Smooth muscle cell (in vitro differentiated cells): Measurements from ENCODE around the gene CHST4. TPM values are rescaled to one million over a fixed set of nuclear protein-coding genes. Genes with fewer than 3 reads are reported as not detected.
"Not testable (repeated sequence)": the region's sequence is repeated elsewhere in the genome, so short reads cannot be mapped to it uniquely, and the experiment has no call there.

Experiments
- DNase-seq: peaks from one replicate; lab custom pipeline; 2025; ENCODE audit not compliant: unreplicated experiment; lab: John Stamatoyannopoulos, UW
- H2AFZ ChIP-seq: fragments of 200-600 bp; sonication (generic); 2 replicates; pipeline ENCODE4 v1.6.0; 2016; ENCODE audit warnings: antibody characterized with exemption, low read depth, mild to moderate bottlenecking
- H3F3A ChIP-seq: fragments of 200-600 bp; sonication (generic); 2 replicates; pipeline ENCODE4 v1.6.0; 2017; ENCODE audit warnings: antibody characterized with exemption, low read depth
- H3K27ac ChIP-seq: fragments of 200-600 bp; sonication (generic); 2 replicates; pipeline ENCODE4 v1.5.1; 2016; ENCODE audit warnings: low read depth, mild to moderate bottlenecking
- H3K27me3 ChIP-seq: fragments of 200-600 bp; sonication (generic); 2 replicates; pipeline ENCODE4 v1.6.1; 2016; ENCODE audit warnings: low read depth, mild to moderate bottlenecking
- H3K36me3 ChIP-seq: fragments of 200-600 bp; sonication (generic); 2 replicates; pipeline ENCODE4 v1.5.1; 2016; ENCODE audit warnings: low read depth
- H3K4me1 ChIP-seq: fragments of 200-600 bp; sonication (generic); 2 replicates; pipeline ENCODE4 v1.5.1; 2016; ENCODE audit warnings: low read depth
- H3K4me2 ChIP-seq: fragments of 200-600 bp; sonication (generic); 2 replicates; pipeline ENCODE4 v1.6.0; 2016; ENCODE audit warnings: mild to moderate bottlenecking
- H3K4me3 ChIP-seq: fragments of 200-600 bp; sonication (generic); 2 replicates; pipeline ENCODE4 v1.5.1; 2016; ENCODE audit warnings: mild to moderate bottlenecking
- H3K79me2 ChIP-seq: fragments of 200-600 bp; sonication (generic); 2 replicates; pipeline ENCODE4 v1.6.0; 2016; ENCODE audit warnings: low read depth, mild to moderate bottlenecking
- H3K9ac ChIP-seq: fragments of 200-600 bp; sonication (generic); 2 replicates; pipeline ENCODE4 v1.6.0; 2016; ENCODE audit warnings: low read depth
- H3K9me3 ChIP-seq: fragments of 200-600 bp; sonication (generic); replicated peaks from 2 replicates; pipeline ENCODE4 v1.5.1; 2016; ENCODE audit warnings: low read depth
- H4K20me1 ChIP-seq: fragments of 200-600 bp; sonication (generic); 2 replicates; pipeline ENCODE4 v1.6.0; 2016; ENCODE audit warnings: low read depth
- CTCF ChIP-seq: fragments of 200-600 bp; sonication (generic); IDR thresholded peaks from 2 replicates; pipeline ENCODE4 v1.5.1; 2017; ENCODE audit warnings: borderline replicate concordance, mild to moderate bottlenecking, antibody characterized with exemption; ENCODE audit not compliant: insufficient read depth, poor library complexity, severe bottlenecking
- WGBS: methylation state at CpG from one replicate; pipeline ENCODE4 v1.1.7; 2016; ENCODE audit warnings: low lambda C conversion rate; 5-methylcytosine and 5-hydroxymethylcytosine counted together
- polyA plus RNA-seq: library from polyadenylated mRNA; unstranded; fragments of >200 nt; fragmentation: Nextera tagmentation; extraction: Ambion mirVana; gene quantifications from 2 replicates; pipeline ENCODE4 v1.2.1, GENCODE V29; 2016
- total RNA-seq: library from RNA; depleted of rRNA; stranded (reverse); fragments of >200 nt; gene quantifications from 2 replicates; pipeline ENCODE4 v1.2.3, GENCODE V29; 2014

Gene CHST4
- total and polyA plus RNA-seq, 2 experiments from 2014 or later, result not detected

GRCh38 chr16:71501547-71501946 is 24.7 kb upstream of the CHST4 start:
- no peaks in the 10 kb centered on the region for H3F3A ChIP-seq
- no peaks in the 10 kb centered on the region for H4K20me1 ChIP-seq
- H3K4me2 ChIP-seq, result no peak overlapping the region
- H3K36me3 ChIP-seq, result no peaks in the 10 kb centered on the region
- H3K9ac ChIP-seq, result no peak overlapping the region
- H3K27me3 ChIP-seq, result no peaks in the 10 kb centered on the region
- no peaks in the 10 kb centered on the region for H3K79me2 ChIP-seq
- WGBS, result 77% methylated on average over 3 of the region's 3 CpGs
- H3K27ac ChIP-seq, result no peak overlapping the region
- no peak overlapping the region for H2AFZ ChIP-seq
- no peak for TF ChIP-seq CTCF
- no peaks in the 10 kb centered on the region for H3K4me1 ChIP-seq
- H3K4me3 ChIP-seq, result no peak overlapping the region
- H3K9me3 ChIP-seq, result no peaks in the 10 kb centered on the region
- DNase-seq, result no peak

GRCh38 chr16:71504051-71504450 is 22.2 kb upstream of the CHST4 start:
- H4K20me1 ChIP-seq, H3K4me2 ChIP-seq, H3K9ac ChIP-seq, H3K27ac ChIP-seq, DNase-seq, H3F3A ChIP-seq, H3K27me3 ChIP-seq, H3K9me3 ChIP-seq, H3K36me3 ChIP-seq, H3K4me3 ChIP-seq, H3K4me1 ChIP-seq, H2AFZ ChIP-seq, H3K79me2 ChIP-seq: not testable (repeated sequence)
- WGBS, result 78% methylated on average over 7 of the region's 7 CpGs

- Histone ChIP-seq H2AFZ (no peak overlapping the region), H3K4me3 (no peak overlapping the region), H4K20me1 (no peaks in the 10 kb centered on the region), H3K27ac (no peak overlapping the region), H3K79me2 (no peaks in the 10 kb centered on the region), H3F3A (no peaks in the 10 kb centered on the region), H3K27me3 (no peaks in the 10 kb centered on the region), H3K36me3 (no peaks in the 10 kb centered on the region), H3K4me1 (no peaks in the 10 kb centered on the region), H3K4me2 (no peak overlapping the region), H3K9me3 (no peaks in the 10 kb centered on the region), H3K9ac (no peak overlapping the region)
- 81% methylated on average over 5 of the region's 5 CpGs for WGBS
- no peak for TF ChIP-seq CTCF
- DNase-seq, result no peak
These were observed 21.3 kb upstream of the CHST4 start for GRCh38 chr16:71504901-71505300.

GRCh38 chr16:71507061-71507460 is 19.2 kb upstream of the CHST4 start:
- H3K4me1 ChIP-seq, result no peaks in the 10 kb centered on the region
- no peaks in the 10 kb centered on the region for H3K27me3 ChIP-seq
- no peak overlapping the region for H2AFZ ChIP-seq
- no peak for DNase-seq
- H3K79me2 ChIP-seq, result no peaks in the 10 kb centered on the region
- TF ChIP-seq CTCF, result no peak
- no peaks in the 10 kb centered on the region for H3K36me3 ChIP-seq
- no peaks in the 10 kb centered on the region for H3K9me3 ChIP-seq
- H3F3A ChIP-seq, result no peaks in the 10 kb centered on the region
- no peak overlapping the region for H3K4me2 ChIP-seq
- H3K27ac ChIP-seq, result no peak overlapping the region
- H4K20me1 ChIP-seq, result no peaks in the 10 kb centered on the region
- H3K4me3 ChIP-seq, result no peak overlapping the region
- H3K9ac ChIP-seq, result no peak overlapping the region
- WGBS, result 55% methylated on average over 1 of the region's 1 CpG
